HG03103 (cell line): ENCODE data around the gene BRD7.

Source experiments
- ATAC-seq: cut with Tn5 transposase; IDR thresholded peaks from one replicate; pipeline ENCODE4 v1.9.1; 2021; ENCODE audit warnings: low read depth; ENCODE audit not compliant: unreplicated experiment

The BRD7 gene

GRCh38 chr16:50275428-50276325 is 93.1 kb downstream of the BRD7 start:
- no peak for ATAC-seq

- no peak for ATAC-seq
Observed at GRCh38 chr16:50275098-50275415, 93.7 kb downstream of the BRD7 start.

- ATAC-seq = peak; percentile 35
Observed at GRCh38 chr16:50274326-50275097, 94.3 kb downstream of the BRD7 start.

- peak; percentile 75 for ATAC-seq
Observed at GRCh38 chr16:50273888-50274325, 94.9 kb downstream of the BRD7 start.

- no peak for ATAC-seq
Observed at GRCh38 chr16:50273382-50273690, 95.5 kb downstream of the BRD7 start.

- ATAC-seq = no peak
Observed at GRCh38 chr16:50272687-50273381, 96.0 kb downstream of the BRD7 start.

GRCh38 chr16:50272111-50272571 is 96.6 kb downstream of the BRD7 start:
- no peak for ATAC-seq

GRCh38 chr16:50271148-50272041 is 97.4 kb downstream of the BRD7 start:
- no peak for ATAC-seq

- no peak for ATAC-seq
Observed at GRCh38 chr16:50270510-50271147, 98.2 kb downstream of the BRD7 start.

GRCh38 chr16:50269769-50270509 is 98.8 kb downstream of the BRD7 start:
- no peak for ATAC-seq

- ATAC-seq = no peak
Observed at GRCh38 chr16:50269061-50269705, 99.6 kb downstream of the BRD7 start.

- ATAC-seq = no peak
Observed at GRCh38 chr16:50268352-50268751, 100.4 kb downstream of the BRD7 start.

GRCh38 chr16:50267651-50268050 is 101.1 kb downstream of the BRD7 start:
- ATAC-seq = no peak

GRCh38 chr16:50267151-50267631 is 101.6 kb downstream of the BRD7 start:
- no peak for ATAC-seq

- ATAC-seq = peak; percentile 70
Observed at GRCh38 chr16:50266337-50267091, 102.3 kb downstream of the BRD7 start, which contains the start of gene ADCY7. ADCY7 (plus strand) TSS chr16:50266551; CDS start chr16:50288180, 21,629 bp downstream.
